GM18870 (cell line): ENCODE results near the gene RHBDD1.
A peak's percentile ranks its signal among the peaks of the same experiment; 100 is the strongest.

Source experiments
- ATAC-seq: cut with Tn5 transposase; IDR thresholded peaks from one replicate; pipeline ENCODE4 v1.9.1; 2021; ENCODE audit warnings: moderate library complexity; ENCODE audit not compliant: unreplicated experiment

The RHBDD1 gene

GRCh38 chr2:226978300-226978699 lies 142.4 kb downstream of the RHBDD1 start:
- no peak for ATAC-seq

GRCh38 chr2:226979004-226979403 lies 143.2 kb downstream of the RHBDD1 start:
- no peak for ATAC-seq

- no peak for ATAC-seq
Observed at GRCh38 chr2:226981791-226982326, 146.0 kb downstream of the RHBDD1 start.

DNA sequence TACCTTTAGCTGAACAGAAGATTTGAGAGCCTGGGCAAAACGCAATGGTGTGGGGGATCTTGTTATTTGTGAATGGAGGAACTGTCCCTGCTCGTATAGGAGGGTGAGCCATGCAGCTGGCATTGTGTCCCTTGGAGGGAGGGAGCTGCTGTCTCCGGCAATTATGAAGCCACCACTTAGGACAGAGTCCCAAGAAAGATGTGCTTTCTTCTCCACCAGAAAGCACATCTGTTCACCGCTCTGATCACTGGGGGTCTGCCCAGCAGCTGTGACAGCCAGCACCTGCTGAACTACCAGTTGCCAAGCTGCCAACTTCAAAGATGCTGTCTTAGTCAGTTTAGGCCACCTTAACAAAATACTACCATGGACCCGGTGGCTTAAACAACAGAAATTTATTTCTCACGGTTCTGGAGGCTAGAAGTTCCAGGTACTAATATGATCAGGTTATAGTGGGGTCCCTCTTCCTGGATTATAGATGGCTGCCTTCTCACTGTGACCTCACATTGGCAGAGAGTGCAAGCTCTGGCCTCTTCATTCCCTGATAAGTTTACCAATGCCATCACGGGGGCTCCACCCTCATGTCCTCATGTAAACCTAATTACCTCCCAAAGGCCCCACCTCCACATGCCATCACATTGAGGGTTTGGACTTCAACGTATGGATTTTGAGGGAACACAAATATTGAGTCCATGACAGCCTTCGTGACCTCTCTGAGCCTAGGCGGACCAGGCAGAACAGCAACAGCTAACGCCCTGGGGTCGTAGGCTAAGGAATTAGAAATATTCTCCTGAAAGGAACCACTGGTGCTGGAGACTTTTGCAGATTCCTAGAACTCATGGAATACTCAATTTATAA lies 148.3 kb downstream of the RHBDD1 start:
- ATAC-seq, result peak; percentile 3

GRCh38 chr2:226984750-226985582 lies 149.1 kb downstream of the RHBDD1 start:
- ATAC-seq, result peak; percentile 95

GRCh38 chr2:226985583-226985946 lies 149.7 kb downstream of the RHBDD1 start:
- no peak for ATAC-seq

GRCh38 chr2:226991663-226992062 lies 155.8 kb downstream of the RHBDD1 start:
- ATAC-seq, result no peak

DNA sequence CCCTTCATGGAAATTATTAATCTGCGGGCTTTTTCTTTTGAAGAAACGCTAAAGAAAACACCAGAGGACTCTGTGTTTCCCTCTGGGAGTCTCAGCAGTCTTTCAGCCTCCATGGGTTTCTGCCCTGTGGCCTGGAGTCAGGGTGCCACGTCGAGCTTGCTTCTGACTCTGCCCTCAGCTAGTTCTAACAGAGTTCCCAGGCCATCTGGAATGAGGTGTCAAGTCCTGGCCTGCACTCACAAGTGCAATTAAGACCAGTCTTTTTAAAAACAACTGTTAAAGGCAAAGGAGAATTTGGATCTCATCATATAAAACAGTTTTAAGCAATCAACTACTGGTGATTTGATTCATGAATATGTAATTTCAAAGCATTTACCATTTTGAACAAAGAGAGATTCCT lies 157.3 kb downstream of the RHBDD1 start:
- no peak for ATAC-seq

DNA sequence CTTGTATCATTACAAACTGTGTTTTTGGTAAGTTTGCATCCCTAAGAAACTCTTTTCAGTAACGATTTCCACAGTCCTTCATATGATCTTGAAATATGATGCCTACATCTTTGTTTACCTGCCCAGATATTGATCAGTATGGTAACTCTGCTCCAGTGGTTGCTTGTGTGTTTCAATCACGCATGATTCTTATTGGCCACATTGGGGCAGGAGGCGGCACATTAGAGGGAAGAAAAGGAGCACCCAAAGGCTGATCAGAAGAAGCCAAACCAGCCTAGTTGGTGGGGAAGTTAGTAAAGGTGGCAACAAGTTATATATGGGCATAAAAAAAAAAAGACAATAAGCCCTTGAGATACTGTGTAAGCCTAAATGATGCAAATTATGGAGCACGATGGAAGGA lies 158.9 kb downstream of the RHBDD1 start:
- ATAC-seq, result no peak

DNA sequence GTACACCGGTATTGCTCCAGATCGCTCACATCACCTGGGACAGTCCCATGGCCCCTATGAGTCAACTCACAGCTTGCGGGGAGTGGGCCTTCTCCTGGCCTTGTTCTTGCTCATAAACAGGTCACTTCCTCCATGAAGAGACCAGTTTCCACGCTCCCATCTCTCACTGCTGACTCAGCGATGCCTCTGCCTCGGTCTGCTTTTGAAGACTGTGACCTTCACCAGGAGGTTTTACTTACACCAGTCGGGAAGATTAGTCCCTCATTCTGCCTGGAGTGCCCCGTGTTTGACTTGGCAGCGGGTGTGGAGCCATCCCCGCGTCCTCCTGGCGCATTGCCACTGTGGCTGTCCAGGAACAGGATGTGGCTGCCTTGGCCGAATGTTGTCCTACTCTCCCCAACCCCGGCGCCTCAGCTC lies 159.8 kb downstream of the RHBDD1 start:
- ATAC-seq, result no peak

GRCh38 chr2:226999661-227000060 lies 163.8 kb downstream of the RHBDD1 start:
- ATAC-seq, result no peak

DNA sequence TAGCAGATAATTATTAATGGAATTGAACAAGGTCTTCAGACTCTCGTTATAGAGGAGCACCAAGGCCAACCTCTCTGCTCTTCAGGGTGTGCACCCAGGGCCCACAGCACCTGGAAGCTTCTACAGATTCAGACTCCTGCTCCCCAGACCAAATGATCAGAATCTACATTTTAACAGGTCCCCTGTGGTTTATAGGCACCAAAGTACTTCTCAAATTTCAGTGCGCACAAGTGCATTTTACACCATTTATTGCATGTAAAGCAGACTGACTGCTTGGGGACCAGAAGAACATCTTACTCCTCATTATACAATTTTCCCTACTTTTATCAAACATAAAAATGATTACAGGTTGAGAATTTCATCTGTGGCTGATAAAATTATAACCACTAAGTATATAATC lies 164.3 kb downstream of the RHBDD1 start:
- ATAC-seq, result no peak

DNA sequence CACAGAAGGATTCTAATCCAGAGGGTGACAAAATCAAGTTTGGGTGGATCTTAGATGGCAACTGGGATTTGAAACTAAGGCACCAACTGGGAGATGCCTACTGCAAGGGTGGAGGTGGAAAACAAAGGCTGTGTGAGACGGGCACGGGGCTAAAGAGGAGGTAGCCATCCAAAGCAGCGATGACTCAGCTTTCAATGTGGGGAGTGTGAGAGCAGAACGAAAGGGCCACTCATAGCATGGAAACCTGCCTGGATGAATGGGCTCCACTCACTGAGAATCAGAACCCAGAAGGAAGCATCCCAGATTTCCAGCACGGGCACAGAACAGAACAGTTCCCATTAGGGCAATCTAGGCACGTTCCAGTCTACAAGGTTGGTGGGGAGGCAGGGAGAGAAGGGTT lies 168.6 kb downstream of the RHBDD1 start:
- no peak for ATAC-seq

DNA sequence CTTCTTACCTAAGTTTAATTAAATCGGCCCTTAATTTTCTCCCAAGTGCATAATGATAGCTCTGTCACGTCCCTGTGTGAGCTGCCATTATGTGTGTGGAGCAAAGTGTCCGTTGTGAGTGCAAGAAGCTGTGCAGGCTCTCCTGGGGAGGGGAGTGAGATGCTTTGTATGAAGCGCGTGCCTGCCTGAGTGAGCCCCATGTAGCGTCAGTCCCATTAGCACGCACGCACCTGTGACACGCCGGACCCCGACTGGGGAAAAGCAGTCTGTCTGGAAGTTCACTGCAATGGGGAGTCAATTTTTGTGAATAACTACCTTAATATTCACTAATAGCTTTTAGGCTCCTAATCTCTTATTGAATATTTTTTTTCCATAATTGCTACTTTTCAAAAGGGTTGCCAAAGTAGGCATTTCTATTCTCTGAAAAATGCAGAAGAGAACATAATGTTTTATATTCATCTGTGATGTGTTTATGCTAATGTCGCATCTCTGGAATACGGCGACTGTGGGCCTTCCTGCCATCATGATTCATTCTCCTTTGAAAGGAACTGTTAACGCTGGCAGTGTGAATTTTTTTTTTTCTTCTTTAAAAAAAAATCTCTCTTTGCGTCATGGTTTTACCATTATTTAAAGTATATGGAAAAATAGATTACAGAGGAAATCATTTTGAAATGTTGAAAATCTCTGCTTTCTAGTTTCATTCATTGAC lies 170.5 kb downstream of the RHBDD1 start:
- no peak for ATAC-seq

DNA sequence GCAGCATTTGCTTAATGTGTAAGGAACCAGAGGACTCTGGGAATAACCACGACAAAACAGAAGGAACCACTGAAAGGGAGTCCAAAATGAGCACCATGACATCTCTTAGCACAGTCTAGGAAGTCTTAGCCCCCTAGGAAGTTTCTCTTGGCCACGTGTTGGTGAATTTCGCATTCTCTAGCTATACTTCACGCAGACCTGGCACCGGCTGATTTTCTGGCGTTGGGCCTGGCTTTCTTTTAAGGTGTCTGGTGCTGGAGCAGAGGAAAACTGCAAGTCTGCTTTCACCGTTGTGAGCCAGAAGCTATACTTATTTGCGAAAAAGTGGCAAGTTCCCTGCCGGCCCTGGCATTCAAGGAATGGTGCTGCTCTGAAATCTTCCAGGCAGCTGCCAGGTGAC lies 171.3 kb downstream of the RHBDD1 start:
- ATAC-seq, result no peak

GRCh38 chr2:227007940-227008339 lies 172.1 kb downstream of the RHBDD1 start:
- ATAC-seq, result no peak

- ATAC-seq, result no peak
Observed at GRCh38 chr2:227010433-227010832, 174.6 kb downstream of the RHBDD1 start.

DNA sequence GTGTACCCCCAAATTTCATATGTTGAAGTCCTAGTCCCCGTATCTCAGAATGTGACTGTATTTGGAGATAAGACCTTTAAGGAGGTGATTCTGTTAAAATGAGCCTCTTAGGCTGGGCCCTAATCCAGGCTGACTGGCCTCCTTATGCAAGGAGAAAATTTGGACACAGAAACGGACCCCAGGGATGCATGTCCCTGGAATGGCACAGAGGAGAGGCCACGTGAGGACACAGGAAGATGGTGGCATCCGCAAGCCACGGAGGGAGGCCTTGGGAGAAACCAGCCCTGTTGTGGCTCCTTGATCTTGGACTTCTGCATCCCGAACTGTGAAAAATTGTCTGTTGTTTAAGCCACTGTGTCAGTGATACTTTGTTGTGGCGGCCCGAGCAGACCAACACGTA lies 177.5 kb downstream of the RHBDD1 start:
- no peak for ATAC-seq

- no peak for ATAC-seq
Observed at GRCh38 chr2:227013881-227014280, 178.0 kb downstream of the RHBDD1 start.

DNA sequence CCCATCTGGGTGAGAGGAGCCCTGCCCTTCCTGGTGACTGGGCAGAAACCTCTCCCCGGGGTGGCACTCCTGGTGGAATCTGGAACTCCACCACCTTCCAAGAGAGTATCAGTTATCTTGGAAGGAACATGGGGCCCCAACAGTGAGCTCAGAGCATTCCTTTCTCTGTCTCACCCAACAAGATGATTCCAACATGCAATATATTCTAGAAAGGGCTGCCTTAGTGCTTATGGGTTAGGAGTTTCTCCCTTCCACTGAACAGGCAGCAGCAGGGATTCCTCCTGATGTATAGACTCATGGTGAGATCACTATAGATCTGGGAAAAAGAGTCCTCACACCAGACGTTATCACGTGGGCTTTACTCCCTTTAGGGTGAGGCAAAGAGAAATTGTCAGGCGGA lies 181.0 kb downstream of the RHBDD1 start:
- ATAC-seq, result no peak

DNA sequence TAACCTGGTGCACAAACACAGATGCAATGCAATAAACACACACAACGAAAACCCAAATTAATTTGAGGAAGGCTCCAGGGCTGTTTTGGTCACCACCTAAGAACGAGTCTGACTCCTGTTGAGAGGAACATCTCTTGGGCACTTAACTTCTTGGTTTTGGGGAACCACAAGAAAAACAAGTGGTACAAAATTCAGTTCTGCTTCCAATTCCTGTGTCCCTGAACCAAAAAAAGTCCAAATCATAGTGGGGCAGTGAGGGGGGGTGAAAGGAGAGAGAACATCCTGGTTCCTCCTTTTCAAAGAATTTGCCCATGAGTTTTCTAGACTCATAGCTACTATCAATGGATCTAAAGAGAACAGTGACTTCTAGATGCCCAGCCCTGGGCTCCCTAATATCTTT lies 184.6 kb downstream of the RHBDD1 start:
- no peak for ATAC-seq
